ENCODE results near the gene PRR35. TPM values are rescaled to one million over a fixed set of nuclear protein-coding genes. Genes with fewer than 3 reads are reported as not detected.

PRR35 gene
- polyA plus RNA-seq, 1 donor (not counting 4 experiments of a cell fraction or from before 2014, with no cell fraction given) = not detected

GRCh38 chr16:593406-593805 lies 33.2 kb downstream of the PRR35 start:
- no peak for TF ChIP-seq CTCF (optimal IDR thresholded peaks at IDR 0.05 in 1 of 3, IDR thresholded peaks at IDR 0.05 in 1 of 3, conservative IDR thresholded peaks at IDR 0.05 in 1 of 3; ENCODE audit: extremely low read depth in 1 of 3, insufficient read depth in 2 of 3, low read length in 3 of 3)
- no peak for TF ChIP-seq EZH2 (IDR thresholded peaks at IDR 0.05; ENCODE audit: low read length)
- DNase-seq (ENCODE audit: low read depth, low spot score) (peak; percentile 87), FAIRE-seq (peak; percentile 87)
- dilution Hi-C loops (cut with MboI; ENCODE audit: extremely low pct_ligation_motif_present, low sequenced_read_pairs) = no loop called here
- no peaks in the 10 kb centered on the region for H3K9me3 ChIP-seq (ENCODE audit: control insufficient read depth, low read depth, low read length)
- H3K27ac ChIP-seq (ENCODE audit: control insufficient read depth, insufficient read depth, low read length) = peak overlapping the region; percentile 81
- no peaks in the 10 kb centered on the region for H3K27me3 ChIP-seq (ENCODE audit: control insufficient read depth, extremely low read depth, insufficient read depth, low read length)
- peaks cover 44% of the 10 kb centered on the region for H3K4me1 ChIP-seq (ENCODE audit: control insufficient read depth, extremely low read depth, insufficient read depth, low read length)
- peaks cover 40% of the 10 kb centered on the region for H3K79me2 ChIP-seq (ENCODE audit: control insufficient read depth, insufficient read depth, low read length)
- H3K4me2 ChIP-seq (ENCODE audit: control insufficient read depth, extremely low read depth, insufficient read depth, low read depth, low read length) = peak overlapping the region; percentile 67
- H3K9ac ChIP-seq (ENCODE audit: control insufficient read depth, extremely low read depth, insufficient read depth, low read length) = peak overlapping the region; percentile 70
- peak overlapping the region in 2 of 3 experiments; percentile 9 to 53 for H3K4me3 ChIP-seq (ENCODE audit: control insufficient read depth in 2 of 3, extremely low read depth in 1 of 3, insufficient read depth in 2 of 3, low read depth in 1 of 3, low read length in 3 of 3)
- peaks cover 12% of the 10 kb centered on the region for H3K9me1 ChIP-seq (ENCODE audit: control insufficient read depth, extremely low read depth, insufficient read depth, low read length)
- peaks cover 46% of the 10 kb centered on the region for H4K20me1 ChIP-seq (ENCODE audit: control insufficient read depth, extremely low read depth, insufficient read depth, low read length)
- H3K36me3 ChIP-seq (ENCODE audit: control insufficient read depth in 2 of 2, extremely low read depth in 1 of 2, insufficient read depth in 2 of 2, low read length in 2 of 2) = peaks cover 0 to 1% of the 10 kb centered on the region in 2 experiments
- no peak overlapping the region for H2AFZ ChIP-seq (ENCODE audit: control insufficient read depth, low read length)

- H3K36me3 ChIP-seq (ENCODE audit: control insufficient read depth in 2 of 2, extremely low read depth in 1 of 2, insufficient read depth in 2 of 2, low read length in 2 of 2) = peaks cover 0 to 1% of the 10 kb centered on the region in 2 experiments
- H3K4me3 ChIP-seq (ENCODE audit: control insufficient read depth in 2 of 3, extremely low read depth in 1 of 3, insufficient read depth in 2 of 3, low read depth in 1 of 3, low read length in 3 of 3) = peak overlapping the region in 1 of 3 experiments; percentile 53
- H3K9me1 ChIP-seq (ENCODE audit: control insufficient read depth, extremely low read depth, insufficient read depth, low read length) = peaks cover 12% of the 10 kb centered on the region
- H3K27me3 ChIP-seq (ENCODE audit: control insufficient read depth, extremely low read depth, insufficient read depth, low read length) = no peaks in the 10 kb centered on the region
- H2AFZ ChIP-seq (ENCODE audit: control insufficient read depth, low read length) = no peak overlapping the region
- no peak for DNase-seq (ENCODE audit: low read depth, low spot score)
- peak overlapping the region; percentile 67 for H3K4me2 ChIP-seq (ENCODE audit: control insufficient read depth, extremely low read depth, insufficient read depth, low read depth, low read length)
- H3K27ac ChIP-seq (ENCODE audit: control insufficient read depth, insufficient read depth, low read length) = no peak overlapping the region
- peak overlapping the region; percentile 13 for H3K9ac ChIP-seq (ENCODE audit: control insufficient read depth, extremely low read depth, insufficient read depth, low read length)
- TF ChIP-seq EZH2 (IDR thresholded peaks at IDR 0.05; ENCODE audit: low read length) (no peak), CTCF (optimal IDR thresholded peaks at IDR 0.05 in 1 of 3, IDR thresholded peaks at IDR 0.05 in 1 of 3, conservative IDR thresholded peaks at IDR 0.05 in 1 of 3; ENCODE audit: extremely low read depth in 1 of 3, insufficient read depth in 2 of 3, low read length in 3 of 3) (peak in 1 of 3 experiments; percentile 15)
- dilution Hi-C loops (cut with MboI; ENCODE audit: extremely low pct_ligation_motif_present, low sequenced_read_pairs) = no loop called here
- H3K4me1 ChIP-seq (ENCODE audit: control insufficient read depth, extremely low read depth, insufficient read depth, low read length) = peaks cover 43% of the 10 kb centered on the region
- peaks cover 39% of the 10 kb centered on the region for H3K79me2 ChIP-seq (ENCODE audit: control insufficient read depth, insufficient read depth, low read length)
- H3K9me3 ChIP-seq (ENCODE audit: control insufficient read depth, low read depth, low read length) = no peaks in the 10 kb centered on the region
- FAIRE-seq = no peak
- peaks cover 46% of the 10 kb centered on the region for H4K20me1 ChIP-seq (ENCODE audit: control insufficient read depth, extremely low read depth, insufficient read depth, low read length)
These were observed 33.6 kb downstream of the PRR35 start for GRCh38 chr16:593807-594206.

All from keratinocyte (primary cell).